SU-DHL-6 (cell line): Measurements from ENCODE around the gene LAPTM5.

Source experiments
- EZH2phosphoT487 ChIP-seq: fragments of 200-600 bp; sonication (generic), shearing (Covaris generic); conservative IDR thresholded peaks from 2 replicates; pipeline ENCODE4 v1.6.1; 2018; ENCODE audit warnings: mild to moderate bottlenecking, antibody characterized with exemption, low read length, moderate library complexity, mixed read lengths
- TF ChIP-seq, protein P1 (sequence below): fragments of 200-600 bp; sonication (generic); IDR thresholded peaks from one replicate; pipeline ENCODE4 v1.5.1; 2017; ENCODE audit warnings: antibody characterized with exemption, mild to moderate bottlenecking, low read length, moderate library complexity; ENCODE audit not compliant: insufficient read depth, poor library complexity, severe bottlenecking

DNA sequence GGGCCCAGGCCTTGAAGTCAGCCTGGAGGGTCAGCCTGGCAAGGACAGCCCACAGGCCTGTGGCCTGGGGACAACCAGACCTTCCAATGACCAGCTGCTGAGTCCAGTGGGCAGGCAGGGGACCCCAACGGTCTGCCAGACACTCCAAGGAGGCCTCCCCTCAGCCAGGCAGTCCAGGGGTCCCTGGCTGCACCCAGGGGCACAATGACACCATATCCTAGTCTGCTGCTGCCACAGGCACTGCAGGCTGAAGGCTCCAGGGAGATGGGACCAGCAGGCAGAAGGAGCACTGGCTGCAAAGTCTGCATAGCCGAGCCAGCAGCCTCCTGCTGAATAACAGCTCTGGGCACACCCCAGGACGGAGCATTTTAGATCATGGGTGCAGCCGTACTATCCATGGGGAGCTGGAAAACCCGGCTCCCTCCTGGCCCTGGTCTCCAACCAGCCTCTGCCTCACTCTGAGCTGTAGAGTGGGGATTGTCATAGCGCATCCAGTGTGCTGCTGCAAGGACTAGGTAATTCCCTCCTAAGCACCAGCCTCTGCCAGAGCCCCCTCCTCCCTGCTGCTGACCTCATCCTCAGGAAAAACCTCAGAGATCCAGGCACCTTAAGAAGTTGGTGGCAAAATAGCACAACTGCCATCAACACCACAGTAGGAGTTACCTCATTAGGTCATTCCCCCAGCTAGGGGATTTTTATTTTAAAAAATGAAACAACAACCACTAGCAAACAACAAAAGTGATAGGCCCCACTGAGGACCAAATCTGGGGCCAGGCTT lies 4.8 kb upstream of the LAPTM5 start:
- TF ChIP-seq, protein P1, sequence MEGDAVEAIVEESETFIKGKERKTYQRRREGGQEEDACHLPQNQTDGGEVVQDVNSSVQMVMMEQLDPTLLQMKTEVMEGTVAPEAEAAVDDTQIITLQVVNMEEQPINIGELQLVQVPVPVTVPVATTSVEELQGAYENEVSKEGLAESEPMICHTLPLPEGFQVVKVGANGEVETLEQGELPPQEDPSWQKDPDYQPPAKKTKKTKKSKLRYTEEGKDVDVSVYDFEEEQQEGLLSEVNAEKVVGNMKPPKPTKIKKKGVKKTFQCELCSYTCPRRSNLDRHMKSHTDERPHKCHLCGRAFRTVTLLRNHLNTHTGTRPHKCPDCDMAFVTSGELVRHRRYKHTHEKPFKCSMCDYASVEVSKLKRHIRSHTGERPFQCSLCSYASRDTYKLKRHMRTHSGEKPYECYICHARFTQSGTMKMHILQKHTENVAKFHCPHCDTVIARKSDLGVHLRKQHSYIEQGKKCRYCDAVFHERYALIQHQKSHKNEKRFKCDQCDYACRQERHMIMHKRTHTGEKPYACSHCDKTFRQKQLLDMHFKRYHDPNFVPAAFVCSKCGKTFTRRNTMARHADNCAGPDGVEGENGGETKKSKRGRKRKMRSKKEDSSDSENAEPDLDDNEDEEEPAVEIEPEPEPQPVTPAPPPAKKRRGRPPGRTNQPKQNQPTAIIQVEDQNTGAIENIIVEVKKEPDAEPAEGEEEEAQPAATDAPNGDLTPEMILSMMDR = no peak
- TF ChIP-seq EZH2phosphoT487 = no peak
